Measurements from ENCODE around the gene RAB5IF.

DNA sequence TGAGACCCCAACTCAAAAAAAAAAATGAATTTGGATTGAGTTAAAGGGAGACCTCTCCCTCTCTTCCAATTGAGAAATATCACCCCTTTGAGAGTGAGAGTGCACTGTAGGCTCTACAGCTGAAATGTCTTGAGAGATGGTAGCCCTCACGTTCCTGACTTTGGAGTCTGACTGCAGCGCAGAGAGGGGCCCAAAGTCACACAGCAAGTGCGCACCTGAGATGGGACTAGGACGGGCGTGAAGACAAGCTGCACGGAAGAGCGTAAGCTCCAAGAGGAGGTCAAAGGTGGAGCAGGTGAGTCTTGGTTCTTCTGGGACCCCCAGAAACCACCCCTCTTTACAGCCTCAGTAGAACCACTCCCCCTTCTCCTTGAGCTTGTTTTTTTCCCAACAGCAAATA is 39.8 kb downstream of the RAB5IF start:
- TF ChIP-seq, protein P1, sequence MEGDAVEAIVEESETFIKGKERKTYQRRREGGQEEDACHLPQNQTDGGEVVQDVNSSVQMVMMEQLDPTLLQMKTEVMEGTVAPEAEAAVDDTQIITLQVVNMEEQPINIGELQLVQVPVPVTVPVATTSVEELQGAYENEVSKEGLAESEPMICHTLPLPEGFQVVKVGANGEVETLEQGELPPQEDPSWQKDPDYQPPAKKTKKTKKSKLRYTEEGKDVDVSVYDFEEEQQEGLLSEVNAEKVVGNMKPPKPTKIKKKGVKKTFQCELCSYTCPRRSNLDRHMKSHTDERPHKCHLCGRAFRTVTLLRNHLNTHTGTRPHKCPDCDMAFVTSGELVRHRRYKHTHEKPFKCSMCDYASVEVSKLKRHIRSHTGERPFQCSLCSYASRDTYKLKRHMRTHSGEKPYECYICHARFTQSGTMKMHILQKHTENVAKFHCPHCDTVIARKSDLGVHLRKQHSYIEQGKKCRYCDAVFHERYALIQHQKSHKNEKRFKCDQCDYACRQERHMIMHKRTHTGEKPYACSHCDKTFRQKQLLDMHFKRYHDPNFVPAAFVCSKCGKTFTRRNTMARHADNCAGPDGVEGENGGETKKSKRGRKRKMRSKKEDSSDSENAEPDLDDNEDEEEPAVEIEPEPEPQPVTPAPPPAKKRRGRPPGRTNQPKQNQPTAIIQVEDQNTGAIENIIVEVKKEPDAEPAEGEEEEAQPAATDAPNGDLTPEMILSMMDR (IDR thresholded peaks at IDR 0.05; ENCODE audit: insufficient read depth, low read length, poor library complexity, severe bottlenecking) = no peak
- TF ChIP-seq EZH2phosphoT487 (conservative IDR thresholded peaks at IDR 0.05; ENCODE audit: low read length) = no peak
